PC-9 (cell line): ENCODE results near the gene PDCD4. TPM values are rescaled to one million over a fixed set of nuclear protein-coding genes. Genes with fewer than 3 reads are reported as not detected.

Experiments
- BruUV-seq: library from RNA; stranded (reverse); fragments of 400-500 nt; replicated peaks from 2 replicates; lab custom pipeline; 2021; lab: Mats Ljungman, UMichigan
- CTCF ChIA-PET: fragments of 300-600 bp; sonication (Branson Sonifier 250); formaldehyde crosslinking; loops from one replicate; lab custom pipeline; 2022; ENCODE audit warnings: antibody characterized with exemption; lab: Charles Lee
- POLR2A ChIA-PET: fragments of 300-600 bp; sonication (Branson Sonifier 250); formaldehyde crosslinking; loops from one replicate; lab custom pipeline; 2022; ENCODE audit warnings: antibody characterized with exemption; ENCODE audit not compliant: unreplicated experiment; lab: Charles Lee
- DNase-seq, 2 experiments: peaks; one replicate each; pipeline versions ENCODE4 v3.0.0 to v3.0.0-alpha.2; 2015 to 2022; ENCODE audit warnings: mixed read lengths in 1 of 2
- H2AFZ ChIP-seq: fragments of 200-600 bp; sonication (generic); 2 replicates; pipeline ENCODE4 v1.8.1; 2017; ENCODE audit warnings: antibody characterized with exemption
- H3F3A ChIP-seq: fragments of 200-600 bp; sonication (generic); 2 replicates; pipeline ENCODE4 v1.8.1; 2017; ENCODE audit warnings: antibody characterized with exemption, mild to moderate bottlenecking, low read depth; ENCODE audit not compliant: insufficient read depth
- H3K27ac ChIP-seq: fragments of 200-600 bp; sonication (generic); 2 replicates; pipeline ENCODE4 v1.6.1; 2016; ENCODE audit warnings: mixed run types
- H3K27me3 ChIP-seq: fragments of 200-600 bp; sonication (generic); 2 replicates; pipeline ENCODE4 v1.6.1; 2016; ENCODE audit warnings: low read depth, mixed run types; ENCODE audit not compliant: insufficient read depth
- H3K36me3 ChIP-seq: fragments of 200-600 bp; sonication (generic); 2 replicates; pipeline ENCODE4 v1.6.1; 2016; ENCODE audit warnings: low read depth, mixed run types
- H3K4me1 ChIP-seq: fragments of 200-600 bp; sonication (generic); replicated peaks from 2 replicates; pipeline ENCODE4 v1.6.1; 2016; ENCODE audit warnings: mixed run types; ENCODE audit not compliant: insufficient read depth
- H3K4me2 ChIP-seq: fragments of 200-600 bp; sonication (generic); 2 replicates; pipeline ENCODE4 v1.6.1; 2017; ENCODE audit warnings: mixed run types
- H3K4me3 ChIP-seq: fragments of 200-600 bp; sonication (generic); 2 replicates; pipeline ENCODE4 v1.6.1; 2016; ENCODE audit warnings: mixed run types
- H3K79me2 ChIP-seq: fragments of 200-600 bp; sonication (generic); 2 replicates; pipeline ENCODE4 v1.6.1; 2017; ENCODE audit warnings: low read depth, mixed run types
- H3K9me2 ChIP-seq: fragments of 200-600 bp; sonication (generic); 2 replicates; pipeline ENCODE4 v1.8.1; 2017; ENCODE audit warnings: mild to moderate bottlenecking; ENCODE audit not compliant: insufficient read depth
- H3K9me3 ChIP-seq: fragments of 200-600 bp; sonication (generic); 2 replicates; pipeline ENCODE4 v1.8.1; 2016; ENCODE audit warnings: low read depth; ENCODE audit not compliant: insufficient read depth
- H4K20me1 ChIP-seq: fragments of 200-600 bp; sonication (generic); 2 replicates; pipeline ENCODE4 v1.8.1; 2017; ENCODE audit not compliant: insufficient read depth
- CTCF ChIP-seq: fragments of 200-600 bp; sonication (generic); conservative IDR thresholded peaks from 2 replicates; pipeline ENCODE4 v1.6.1; 2017; ENCODE audit warnings: mixed run types, antibody characterized with exemption, mild to moderate bottlenecking, moderate library complexity
- EZH2 ChIP-seq: fragments of 200-600 bp; sonication (generic); IDR thresholded peaks from 2 replicates; pipeline ENCODE4 v1.8.0; 2017; ENCODE audit warnings: antibody characterized with exemption, low read depth
- intact Hi-C: fragments of 100-400 bp; cut with micrococcal nuclease; formaldehyde crosslinking; loops from one replicate; pipeline ENCODE4 v1.10.0; 2022; ENCODE audit not compliant: unreplicated experiment
- total RNA-seq: library from RNA; stranded (reverse); gene quantifications from 2 replicates; pipeline ENCODE4 v1.2.3, GENCODE V29; 2021

The PDCD4 gene
- total RNA-seq, 1 experiment from 2014 or later: 92.4 TPM

- H3K36me3 ChIP-seq: no peaks in the 10 kb centered on the region
- H3F3A ChIP-seq: no peaks in the 10 kb centered on the region
- H2AFZ ChIP-seq: no peak overlapping the region
- no peaks in the 10 kb centered on the region for H3K9me3 ChIP-seq
- no peaks in the 10 kb centered on the region for H3K9me2 ChIP-seq
- peaks cover 2% of the 10 kb centered on the region; the same call in 1 of the 2 replicates for H3K4me1 ChIP-seq
- DNase-seq: no peak
- H4K20me1 ChIP-seq: no peaks in the 10 kb centered on the region; the same call in 1 of the 2 replicates
- H3K79me2 ChIP-seq: no peaks in the 10 kb centered on the region
- TF ChIP-seq CTCF (no peak), EZH2 (no peak)
- ChIA-PET POLR2A (interaction anchor here (0.6 kb wide), 1 partner anchor 39 kb away, joined by 3 read pairs; the partner anchor contains the start of gene BBIP1), CTCF (no interaction called here)
- intact Hi-C loops: no loop called here
- H3K27me3 ChIP-seq: no peaks in the 10 kb centered on the region
- H3K4me2 ChIP-seq: no peak overlapping the region
- BruUV-seq: no TSS peak
- no peak overlapping the region for H3K27ac ChIP-seq
- no peak overlapping the region for H3K4me3 ChIP-seq
Measured at GRCh38 chr10:110880012-110880411, 8.3 kb downstream of the PDCD4 start.

GRCh38 chr10:110881247-110881646 is 9.5 kb downstream of the PDCD4 start:
- Histone ChIP-seq H3K9me3 (no peaks in the 10 kb centered on the region), H3K4me2 (no peak overlapping the region), H3K9me2 (no peaks in the 10 kb centered on the region), H3K79me2 (no peaks in the 10 kb centered on the region), H3F3A (peaks cover 8% of the 10 kb centered on the region; the same call in 1 of the 2 replicates), H3K4me1 (peaks cover 14% of the 10 kb centered on the region), H3K27ac (no peak overlapping the region), H4K20me1 (no peaks in the 10 kb centered on the region; the same call in 1 of the 2 replicates), H3K4me3 (no peak overlapping the region), H2AFZ (no peak overlapping the region), H3K36me3 (no peaks in the 10 kb centered on the region), H3K27me3 (no peaks in the 10 kb centered on the region)
- BruUV-seq: no TSS peak
- intact Hi-C loops: no loop called here
- no peak for TF ChIP-seq EZH2
- no peak for TF ChIP-seq CTCF
- no peak for DNase-seq
- ChIA-PET CTCF (no interaction called here), POLR2A (no interaction called here)

- H4K20me1 ChIP-seq: no peaks in the 10 kb centered on the region; the same call in 1 of the 2 replicates
- H3F3A ChIP-seq: peaks cover 9% of the 10 kb centered on the region; the same call in 1 of the 2 replicates
- no peak overlapping the region for H3K4me3 ChIP-seq
- DNase-seq: no peak
- intact Hi-C loops: no loop called here
- ChIA-PET POLR2A (no interaction called here), CTCF (no interaction called here)
- no peaks in the 10 kb centered on the region for H3K36me3 ChIP-seq
- TF ChIP-seq CTCF (no peak), EZH2 (no peak)
- no peaks in the 10 kb centered on the region for H3K27me3 ChIP-seq
- H3K27ac ChIP-seq: no peak overlapping the region
- H2AFZ ChIP-seq: no peak overlapping the region
- H3K9me3 ChIP-seq: no peaks in the 10 kb centered on the region
- peaks cover 20% of the 10 kb centered on the region for H3K4me1 ChIP-seq
- no TSS peak for BruUV-seq
- H3K4me2 ChIP-seq: no peak overlapping the region
- no peaks in the 10 kb centered on the region for H3K9me2 ChIP-seq
- no peaks in the 10 kb centered on the region for H3K79me2 ChIP-seq
Measured at GRCh38 chr10:110881905-110882304, 10.2 kb downstream of the PDCD4 start.
